GM19372 (cell line): ENCODE measurements around the gene AMOT.

ENCODE experiments used
- ATAC-seq: cut with Tn5 transposase; IDR thresholded peaks from one replicate; pipeline ENCODE4 v1.9.1; 2021; ENCODE audit warnings: mild to moderate bottlenecking, low read depth, moderate library complexity; ENCODE audit not compliant: unreplicated experiment

Gene AMOT

GRCh38 chrX:112753116-112753515 lies 87.5 kb downstream of the AMOT start:
- no peak for ATAC-seq

DNA sequence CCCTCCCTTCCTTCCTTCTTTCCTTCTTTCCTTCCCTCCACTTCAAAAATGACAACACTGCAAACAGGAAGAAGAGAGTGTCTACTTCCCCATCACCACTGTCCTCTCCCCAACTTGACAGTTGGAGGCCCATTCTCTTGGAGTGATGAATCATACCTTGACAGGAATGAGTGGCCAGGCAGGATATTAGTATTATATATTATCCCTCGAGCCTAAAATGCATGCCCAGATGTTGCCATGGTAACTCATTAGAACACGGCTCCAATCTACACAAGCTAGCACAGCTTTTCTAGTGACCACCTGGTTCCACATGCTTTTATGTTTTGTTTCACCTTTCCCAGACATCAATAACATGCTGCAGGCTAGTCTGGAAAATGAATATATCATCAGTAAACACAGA lies 89.6 kb downstream of the AMOT start:
- no peak for ATAC-seq

DNA sequence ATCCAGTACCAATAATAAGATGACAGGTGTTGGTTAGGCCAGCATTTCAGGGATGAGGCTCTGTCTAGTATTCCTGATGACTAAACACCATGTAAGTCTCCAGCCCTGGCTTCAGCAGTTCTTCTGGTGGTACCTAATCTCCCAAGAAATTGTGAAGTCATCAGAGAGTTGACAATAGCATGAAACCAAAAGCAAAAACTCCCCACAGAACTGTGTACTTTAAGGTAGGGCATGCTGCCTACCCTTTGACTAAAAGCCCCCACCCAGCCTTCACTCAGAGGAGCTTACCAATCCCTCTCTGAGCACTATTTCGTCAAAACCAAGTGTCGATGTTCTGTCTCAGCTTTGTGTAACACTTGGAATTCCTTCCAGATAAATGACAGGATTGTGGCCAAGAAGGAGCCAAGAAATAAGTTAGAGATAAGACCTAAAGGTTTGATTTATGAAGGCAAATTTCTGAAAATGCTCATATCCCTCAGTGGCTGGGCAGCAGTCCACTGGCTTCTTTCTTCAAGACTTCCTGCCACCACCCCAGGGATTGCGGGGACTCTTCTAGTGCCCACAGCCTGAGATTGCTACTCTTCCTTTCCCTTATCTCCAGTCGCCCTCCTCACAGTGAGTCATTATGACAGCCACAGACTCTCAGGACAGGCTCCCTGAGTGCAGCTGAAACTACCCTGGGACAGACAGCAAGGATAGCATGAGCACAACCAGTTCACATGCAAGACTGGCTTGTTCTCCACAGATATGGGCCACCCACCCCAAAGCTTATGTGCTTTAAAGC lies 93.6 kb downstream of the AMOT start:
- ATAC-seq = no peak

- no peak for ATAC-seq
Observed at GRCh38 chrX:112738347-112739033, 102.1 kb downstream of the AMOT start.

GRCh38 chrX:112736310-112736709 lies 104.3 kb downstream of the AMOT start:
- ATAC-seq = no peak

DNA sequence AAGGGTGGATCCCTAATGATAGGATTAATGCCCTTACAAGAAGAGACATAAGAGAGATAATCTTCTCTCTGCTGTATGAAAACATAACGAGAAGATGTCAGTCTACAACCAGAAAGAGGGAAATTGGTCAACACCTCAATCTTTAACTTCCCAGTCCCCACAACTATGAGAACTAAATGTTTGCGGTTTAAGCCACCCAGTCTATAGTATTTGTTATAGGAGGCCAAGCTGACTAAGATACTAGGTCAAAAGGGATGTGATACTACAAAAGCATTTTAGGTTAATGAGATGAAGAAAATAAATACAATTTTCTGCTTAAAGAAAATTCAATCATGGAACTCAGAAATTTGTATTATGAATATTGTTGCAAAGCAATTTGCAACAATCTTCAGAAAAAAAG lies 105.5 kb downstream of the AMOT start:
- peak; percentile 61 for ATAC-seq

GRCh38 chrX:112734290-112734689 lies 106.3 kb downstream of the AMOT start:
- no peak for ATAC-seq

DNA sequence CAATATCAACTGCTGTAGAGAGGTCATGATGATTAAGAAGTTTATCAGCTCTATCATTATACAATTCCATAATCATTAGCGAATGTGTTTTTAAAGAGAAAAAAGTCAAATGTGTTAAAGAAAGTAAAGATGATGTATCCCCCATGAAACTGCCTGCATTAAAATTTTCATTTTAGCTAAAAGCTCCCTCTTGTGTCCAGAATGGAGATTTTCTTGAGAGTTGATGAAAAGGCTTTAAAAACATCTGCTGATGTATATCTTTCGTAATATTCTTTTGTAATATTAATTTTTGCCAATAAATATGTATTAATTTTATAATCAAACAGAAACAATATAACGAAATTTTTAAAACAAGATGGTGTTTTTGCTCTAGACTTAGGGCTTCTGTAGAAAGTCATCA lies 108.8 kb downstream of the AMOT start:
- ATAC-seq = no peak
